Measurements from ENCODE around the gene CNKSR3. TPM values are rescaled to one million over a fixed set of nuclear protein-coding genes. Genes with fewer than 3 reads are reported as not detected.

Gene CNKSR3
- polyA plus RNA-seq, 1 donor from 2014 or later = 3.0 TPM

DNA sequence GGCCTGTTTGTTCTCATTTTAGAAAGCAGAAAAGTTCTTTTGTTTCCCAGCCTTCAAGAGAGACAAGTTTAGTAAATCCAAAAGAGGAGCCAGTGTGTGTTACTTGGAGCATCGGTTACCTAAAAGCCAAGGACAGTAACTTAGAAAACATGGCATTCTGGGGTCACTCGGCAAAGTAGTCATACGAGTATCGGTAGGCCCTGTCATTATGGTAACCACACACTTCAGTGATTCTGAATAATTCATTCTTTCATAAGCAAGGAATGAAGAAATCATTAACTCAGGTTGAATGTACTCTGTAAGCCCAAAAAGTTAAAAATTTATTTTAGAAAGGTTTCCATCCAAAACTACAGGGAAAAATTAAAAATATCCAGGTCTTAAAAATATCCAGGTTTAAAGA lies 34.0 kb downstream of the CNKSR3 start:
- no peak overlapping the region for H2AFZ ChIP-seq (ENCODE audit: low read depth, low read length)
- no peaks in the 10 kb centered on the region for H3K36me3 ChIP-seq (ENCODE audit: insufficient read depth, low read length)
- H3K4me2 ChIP-seq (ENCODE audit: low read length) = no peak overlapping the region
- H3K27me3 ChIP-seq (ENCODE audit: insufficient read depth, low read depth, low read length) = no peaks in the 10 kb centered on the region
- H4K20me1 ChIP-seq (ENCODE audit: insufficient read depth) = no peaks in the 10 kb centered on the region
- no peak overlapping the region for H3K27ac ChIP-seq (ENCODE audit: low read length)
- TF ChIP-seq SMC3 (conservative IDR thresholded peaks at IDR 0.05; ENCODE audit: poor library complexity) (no peak), EZH2 (IDR thresholded peaks at IDR 0.05; ENCODE audit: borderline replicate concordance, insufficient read depth, low read length, poor library complexity, severe bottlenecking) (no peak), EP300 (conservative IDR thresholded peaks at IDR 0.05; ENCODE audit: poor library complexity, severe bottlenecking) (no peak), CTCF (IDR thresholded peaks at IDR 0.05; ENCODE audit: poor library complexity, severe bottlenecking) (no peak)
- TF ChIP-seq, protein P1, sequence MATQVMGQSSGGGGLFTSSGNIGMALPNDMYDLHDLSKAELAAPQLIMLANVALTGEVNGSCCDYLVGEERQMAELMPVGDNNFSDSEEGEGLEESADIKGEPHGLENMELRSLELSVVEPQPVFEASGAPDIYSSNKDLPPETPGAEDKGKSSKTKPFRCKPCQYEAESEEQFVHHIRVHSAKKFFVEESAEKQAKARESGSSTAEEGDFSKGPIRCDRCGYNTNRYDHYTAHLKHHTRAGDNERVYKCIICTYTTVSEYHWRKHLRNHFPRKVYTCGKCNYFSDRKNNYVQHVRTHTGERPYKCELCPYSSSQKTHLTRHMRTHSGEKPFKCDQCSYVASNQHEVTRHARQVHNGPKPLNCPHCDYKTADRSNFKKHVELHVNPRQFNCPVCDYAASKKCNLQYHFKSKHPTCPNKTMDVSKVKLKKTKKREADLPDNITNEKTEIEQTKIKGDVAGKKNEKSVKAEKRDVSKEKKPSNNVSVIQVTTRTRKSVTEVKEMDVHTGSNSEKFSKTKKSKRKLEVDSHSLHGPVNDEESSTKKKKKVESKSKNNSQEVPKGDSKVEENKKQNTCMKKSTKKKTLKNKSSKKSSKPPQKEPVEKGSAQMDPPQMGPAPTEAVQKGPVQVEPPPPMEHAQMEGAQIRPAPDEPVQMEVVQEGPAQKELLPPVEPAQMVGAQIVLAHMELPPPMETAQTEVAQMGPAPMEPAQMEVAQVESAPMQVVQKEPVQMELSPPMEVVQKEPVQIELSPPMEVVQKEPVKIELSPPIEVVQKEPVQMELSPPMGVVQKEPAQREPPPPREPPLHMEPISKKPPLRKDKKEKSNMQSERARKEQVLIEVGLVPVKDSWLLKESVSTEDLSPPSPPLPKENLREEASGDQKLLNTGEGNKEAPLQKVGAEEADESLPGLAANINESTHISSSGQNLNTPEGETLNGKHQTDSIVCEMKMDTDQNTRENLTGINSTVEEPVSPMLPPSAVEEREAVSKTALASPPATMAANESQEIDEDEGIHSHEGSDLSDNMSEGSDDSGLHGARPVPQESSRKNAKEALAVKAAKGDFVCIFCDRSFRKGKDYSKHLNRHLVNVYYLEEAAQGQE (IDR thresholded peaks at IDR 0.05; ENCODE audit: borderline replicate concordance) = no peak
- no peak overlapping the region for H3K4me3 ChIP-seq (ENCODE audit: low read length)
- no peaks in the 10 kb centered on the region for H3F3A ChIP-seq (ENCODE audit: insufficient read depth, low read length, poor library complexity, severe bottlenecking)
- H3K79me2 ChIP-seq (replicated peaks; ENCODE audit: insufficient read depth, low read length) = no peaks in the 10 kb centered on the region
- H3K9me3 ChIP-seq (ENCODE audit: low read length) = no peaks in the 10 kb centered on the region
- no peak overlapping the region for H3K9ac ChIP-seq (ENCODE audit: low read length)
- no peaks in the 10 kb centered on the region for H3K9me2 ChIP-seq (ENCODE audit: insufficient read depth, low read length)

DNA sequence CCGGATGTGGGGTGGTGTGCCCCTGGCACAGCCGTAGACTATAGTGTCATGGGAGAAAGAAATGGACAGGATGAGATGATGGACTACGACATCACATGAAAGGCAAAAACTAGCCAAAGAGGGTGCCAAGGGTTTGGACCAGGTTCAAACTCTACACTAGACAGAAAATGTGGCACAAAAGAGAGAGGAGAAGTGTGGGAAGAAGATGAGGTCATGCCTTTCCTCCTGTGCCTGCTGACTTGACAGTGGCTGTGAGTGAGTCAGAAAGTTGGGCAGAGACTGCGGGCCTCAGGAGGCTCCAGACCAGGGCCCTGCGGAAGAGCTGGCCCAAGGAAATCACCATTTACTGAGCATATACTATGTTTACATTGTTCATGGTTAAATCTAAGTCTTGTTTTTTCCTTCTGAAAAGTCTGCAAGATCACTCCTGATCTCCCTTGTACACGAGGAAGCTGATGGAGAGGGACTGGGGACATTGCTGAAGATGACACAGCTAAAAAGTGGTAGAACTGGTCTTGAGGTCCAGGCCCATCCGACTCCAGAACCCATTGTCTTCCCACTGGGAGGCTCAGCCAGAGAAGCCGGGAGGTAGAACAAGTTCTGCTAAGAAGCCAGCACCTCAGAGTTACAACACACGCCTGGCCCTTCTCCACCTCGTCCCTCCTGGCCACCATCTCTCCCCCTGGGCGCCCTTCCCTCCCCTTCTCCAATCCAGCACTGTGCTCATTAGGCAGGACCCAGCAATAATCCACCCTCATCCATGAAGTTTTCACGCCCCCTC lies 35.6 kb downstream of the CNKSR3 start:
- no peak overlapping the region for H2AFZ ChIP-seq (ENCODE audit: low read depth, low read length)
- no peak overlapping the region for H3K27ac ChIP-seq (ENCODE audit: low read length)
- no peaks in the 10 kb centered on the region for H4K20me1 ChIP-seq (ENCODE audit: insufficient read depth)
- no peaks in the 10 kb centered on the region for H3K36me3 ChIP-seq (ENCODE audit: insufficient read depth, low read length)
- H3K79me2 ChIP-seq (replicated peaks; ENCODE audit: insufficient read depth, low read length) = no peaks in the 10 kb centered on the region
- H3K9me2 ChIP-seq (ENCODE audit: insufficient read depth, low read length) = no peaks in the 10 kb centered on the region
- TF ChIP-seq, protein P1 (IDR thresholded peaks at IDR 0.05; ENCODE audit: borderline replicate concordance) = no peak
- TF ChIP-seq POLR2AphosphoS5 (IDR thresholded peaks at IDR 0.05) = no peak
- TF ChIP-seq TAF1 (IDR thresholded peaks at IDR 0.05; ENCODE audit: low read depth) = no peak
- TF ChIP-seq SMC3 (conservative IDR thresholded peaks at IDR 0.05; ENCODE audit: poor library complexity) = no peak
- TF ChIP-seq RAD21 (conservative IDR thresholded peaks at IDR 0.05) = no peak
- TF ChIP-seq EZH2 (IDR thresholded peaks at IDR 0.05; ENCODE audit: borderline replicate concordance, insufficient read depth, low read length, poor library complexity, severe bottlenecking) = no peak
- TF ChIP-seq CTCF (IDR thresholded peaks at IDR 0.05; ENCODE audit: poor library complexity, severe bottlenecking) = no peak
- no peak for TF ChIP-seq EP300 (conservative IDR thresholded peaks at IDR 0.05; ENCODE audit: poor library complexity, severe bottlenecking)
- no peak for TF ChIP-seq MXI1 (conservative IDR thresholded peaks at IDR 0.05; ENCODE audit: poor library complexity, severe bottlenecking)
- no peak overlapping the region for H3K4me3 ChIP-seq (ENCODE audit: low read length)
- no peak overlapping the region for H3K9ac ChIP-seq (ENCODE audit: low read length)
- H3F3A ChIP-seq (ENCODE audit: insufficient read depth, low read length, poor library complexity, severe bottlenecking) = no peaks in the 10 kb centered on the region
- no peaks in the 10 kb centered on the region for H3K27me3 ChIP-seq (ENCODE audit: insufficient read depth, low read depth, low read length)
- no peak overlapping the region for H3K4me2 ChIP-seq (ENCODE audit: low read length)
- H3K9me3 ChIP-seq (ENCODE audit: low read length) = peaks cover 6% of the 10 kb centered on the region

All from neural cell (in vitro differentiated cells).